A549 (cell line): ENCODE data around the gene ARPC2. TPM values are rescaled to one million over a fixed set of nuclear protein-coding genes. Genes with fewer than 3 reads are reported as not detected.
A peak's percentile ranks its signal among the peaks of the same experiment; 100 is the strongest.

Experiments
- ATAC-seq, 2 experiments: fragments of 200-7000 bp in 1 of 2; fragments of >200 bp in 1 of 2; cut with Nextera tagmentation in 1 of 2; cut with Tn5 transposase in 1 of 2; 3 replicates each; pipeline versions ENCODE4 v1.8.0 to v1.9.1; 2018 to 2020; ENCODE audit warnings: mild to moderate bottlenecking in 1 of 2, moderate library complexity in 1 of 2
- CTCF ChIA-PET: fragments of 300-600 bp; sonication (Branson Sonifier 250); formaldehyde crosslinking; extraction: SDS; loops from one replicate; lab custom pipeline; 2021; ENCODE audit warnings: antibody characterized with exemption, inconsistent platforms; lab: Yijun Ruan, JAX
- POLR2A ChIA-PET: fragments of 350-600 bp; formaldehyde crosslinking; extraction: SDS; loops from one replicate; lab custom pipeline; 2021; ENCODE audit warnings: antibody characterized with exemption, inconsistent platforms; lab: Yijun Ruan, JAX
- DNase-seq, 2 experiments: peaks; one replicate each; pipeline versions ENCODE4 v3.0.0 to v3.0.0-alpha.2; 2011 to 2016; ENCODE audit warnings: low read depth in 1 of 2, low spot score in 1 of 2
- FAIRE-seq: peaks from 2 replicates; lab custom pipeline; 2011; peaks lifted over from hg19 to GRCh38; lab: Jason Lieb, UNC
- H3K27ac ChIP-seq, 2 experiments: fragments of >200 bp; sonication (Bioruptor Twin); formaldehyde crosslinking; 3 replicates each; pipeline ENCODE4 v1.5.1; 2016 to 2017
- H3K4me1 ChIP-seq: fragments of >200 bp; sonication (Bioruptor Twin); formaldehyde crosslinking; 3 replicates; pipeline ENCODE4 v1.6.1; 2016
- H3K4me2 ChIP-seq: fragments of >200 bp; sonication (Bioruptor Twin); formaldehyde crosslinking; 3 replicates; pipeline ENCODE4 v1.6.1; 2016
- H3K4me3 ChIP-seq: fragments of >200 bp; sonication (Bioruptor Twin); formaldehyde crosslinking; 3 replicates; pipeline ENCODE4 v1.5.1; 2016
- H3K9me3 ChIP-seq: fragments of >200 bp; sonication (Bioruptor Twin); formaldehyde crosslinking; 3 replicates; pipeline ENCODE4 v1.6.1; 2016
- CHD2 ChIP-seq: fragments of 150-350 bp; IDR thresholded peaks from 2 replicates; pipeline ENCODE4 v1.6.1; 2014; ENCODE audit warnings: low read length; ENCODE audit not compliant: partially characterized antibody
- CHD4 ChIP-seq: fragments of 200-600 bp; sonication (generic); IDR thresholded peaks from 2 replicates; pipeline ENCODE4 v1.6.1; 2016; ENCODE audit warnings: antibody characterized with exemption, mild to moderate bottlenecking, borderline replicate concordance
- CTCF ChIP-seq: fragments of >200 bp; sonication (Bioruptor Twin); formaldehyde crosslinking; IDR thresholded peaks from 3 replicates; pipeline ENCODE4 v1.5.1; 2016
- HES2 ChIP-seq: fragments of >200 bp; sonication (Bioruptor Twin); formaldehyde crosslinking; IDR thresholded peaks from 2 replicates; pipeline ENCODE4 v1.6.1; 2016
- JUN ChIP-seq, 2 experiments: fragments of >200 bp; sonication (Bioruptor Twin); formaldehyde crosslinking; IDR thresholded peaks; 2 replicates in 1 of 2; 3 replicates in 1 of 2; pipeline ENCODE4 v1.6.1; 2016 to 2017
- MAX ChIP-seq: IDR thresholded peaks from 2 replicates; pipeline ENCODE4 v1.6.1; 2012
- NR3C1 ChIP-seq: fragments of >200 bp; sonication (Bioruptor Twin); formaldehyde crosslinking; IDR thresholded peaks from 3 replicates; pipeline ENCODE4 v1.6.1; 2017
- RAD21 ChIP-seq, 2 experiments: fragments of >200 bp in 1 of 2; sonication (Bioruptor Twin) in 1 of 2; formaldehyde crosslinking in 1 of 2; IDR thresholded peaks in 1 of 2; conservative IDR thresholded peaks in 1 of 2; 2 replicates in 1 of 2; 3 replicates in 1 of 2; pipeline ENCODE4 v1.6.1; 2012 to 2018; ENCODE audit warnings: inconsistent platforms in 1 of 2
- SMC3 ChIP-seq: fragments of >200 bp; sonication (Bioruptor Twin); formaldehyde crosslinking; IDR thresholded peaks from 3 replicates; pipeline ENCODE4 v1.6.1; 2018; ENCODE audit warnings: inconsistent platforms
- ZNF302 ChIP-seq: fragments of 250-450 bp; sonication (Bioruptor Pico); IDR thresholded peaks from 2 replicates; pipeline ENCODE4 v1.9.0; 2021; ENCODE audit warnings: inconsistent platforms, mild to moderate bottlenecking, moderate library complexity
- WGBS: methylation state at CpG from one replicate; pipeline ENCODE4 v1.1.6; 2017; ENCODE audit errors: missing lambda C conversion rate; 5-methylcytosine and 5-hydroxymethylcytosine counted together
- polyA plus RNA-seq, 4 experiments: library from polyadenylated mRNA; depleted of rRNA in 3 of 4; stranded (reverse); fragments of >200 nt; fragmentation: RNase III in 1 of 4; extraction: RNeasy Plus Mini Kit Qiagen cat#74134 plus additional on column Dnase treatment in 1 of 4; gene quantifications; 2 replicates in 3 of 4; 3 replicates in 1 of 4; pipeline ENCODE4 v1.2.3, GENCODE V29; 2011 to 2017

The ARPC2 gene
- polyA plus RNA-seq, 2 of the 4 experiments (the other 2 are of a cell fraction): 263 to 374 TPM

- H3K9me3 ChIP-seq: no peaks in the 10 kb centered on the region
- no peak overlapping the region for H3K27ac ChIP-seq
- ATAC-seq: no peak
- ChIA-PET CTCF (interaction anchor here (0.7 to 2.8 kb wide), 11 partner anchors 9 to 166 kb away, joined by 3 to 22 read pairs (median 3); partner anchors contain the start of gene CATIP), POLR2A (no interaction called here)
- H3K4me3 ChIP-seq: no peak overlapping the region
- no peak for DNase-seq
- H3K4me1 ChIP-seq: no peaks in the 10 kb centered on the region
- no peak overlapping the region for H3K4me2 ChIP-seq
- FAIRE-seq: no peak
- WGBS: 64% methylated on average over 4 of the region's 4 CpGs
- TF ChIP-seq CHD2 (no peak), HES2 (no peak), ZNF302 (CRISPR knock-in tag) (no peak), SMC3 (no peak), CTCF (no peak), CHD4 (no peak), NR3C1 (no peak)
These were observed 83.2 kb downstream of the ARPC2 start for GRCh38 chr2:218300141-218300540.

GRCh38 chr2:218301176-218301819 lies 84.3 kb downstream of the ARPC2 start:
- Histone ChIP-seq H3K4me2 (no peak overlapping the region; the same call in 2 of the 3 replicates), H3K9me3 (no peaks in the 10 kb centered on the region), H3K27ac (peak overlapping the region in 1 of 2 experiments; percentile 37; a peak in 1 of 6 replicates), H3K4me1 (no peaks in the 10 kb centered on the region), H3K4me3 (no peak overlapping the region)
- FAIRE-seq (no peak), DNase-seq (peak; percentile 48 to 90), ATAC-seq (peak; percentile 88 to 93)
- WGBS: 7% methylated on average over 9 of the region's 9 CpGs
- ChIA-PET CTCF (interaction anchor here (0.7 to 3.0 kb wide), 36 partner anchors 9 to 347 kb away, joined by 3 to 49 read pairs (median 5); partner anchors contain the start of genes AAMP, CATIP, PNKD and TMBIM1), POLR2A (no interaction called here)
- TF ChIP-seq CTCF: peak; percentile 93
- peak; percentile 34; the same call in 1 of the 2 replicates for TF ChIP-seq MAX
- peak; percentile 71; the same call in 1 of the 2 replicates for TF ChIP-seq CHD4
- TF ChIP-seq SMC3: peak; percentile 89
- no peak for TF ChIP-seq JUN (IDR thresholded peaks at IDR 0.05)
- peak; percentile 95 to 96 for TF ChIP-seq RAD21 (conservative IDR thresholded peaks at IDR 0.05 in 1 of 2, IDR thresholded peaks at IDR 0.05 in 1 of 2)

Other genes starting within 250 kb of the ARPC2 start
- gene TNS1, start 214.2 kb upstream of the ARPC2 start, polyA plus RNA-seq (2011; rRNA removed): 4.9 and 9.5 TPM in 2 replicates
- 7.7 to 11.4 TPM (median 10.6 TPM) in 3 replicates for gene TNS1, start 214.2 kb upstream of the ARPC2 start, polyA plus RNA-seq (2017; fragmentation: RNase III; extraction: RNeasy Plus Mini Kit Qiagen cat#74134 plus additional on column Dnase treatment)
- gene RUFY4, start 147.9 kb upstream of the ARPC2 start, polyA plus RNA-seq (2011; rRNA removed): 0.04 TPM in 1 of 2 replicates, not detected in the other
- gene RUFY4, start 147.9 kb upstream of the ARPC2 start, polyA plus RNA-seq (2017; fragmentation: RNase III; extraction: RNeasy Plus Mini Kit Qiagen cat#74134 plus additional on column Dnase treatment): not detected in 3 replicates
- gene CXCR2, start 91.2 kb upstream of the ARPC2 start, polyA plus RNA-seq (2011; rRNA removed): 0.08 TPM in 1 of 2 replicates, not detected in the other
- gene CXCR2, start 91.2 kb upstream of the ARPC2 start, polyA plus RNA-seq (2017; fragmentation: RNase III; extraction: RNeasy Plus Mini Kit Qiagen cat#74134 plus additional on column Dnase treatment): not detected in 3 replicates
- not detected in 2 replicates for gene CXCR1, start 50.2 kb upstream of the ARPC2 start, polyA plus RNA-seq (2011; rRNA removed)
- gene CXCR1, start 50.2 kb upstream of the ARPC2 start, polyA plus RNA-seq (2017; fragmentation: RNase III; extraction: RNeasy Plus Mini Kit Qiagen cat#74134 plus additional on column Dnase treatment): not detected in 3 replicates
- gene GPBAR1, start 43.8 kb downstream of the ARPC2 start, polyA plus RNA-seq (2011; rRNA removed): 0.05 and 0.06 TPM in 2 replicates
- gene GPBAR1, start 43.8 kb downstream of the ARPC2 start, polyA plus RNA-seq (2017; fragmentation: RNase III; extraction: RNeasy Plus Mini Kit Qiagen cat#74134 plus additional on column Dnase treatment): 0.12 to 0.16 TPM (median 0.13 TPM) in 3 replicates
- 71.3 and 82.0 TPM in 2 replicates for gene AAMP, start 52.9 kb downstream of the ARPC2 start, polyA plus RNA-seq (2011; rRNA removed)
- 165 to 173 TPM (median 168 TPM) in 3 replicates for gene AAMP, start 52.9 kb downstream of the ARPC2 start, polyA plus RNA-seq (2017; fragmentation: RNase III; extraction: RNeasy Plus Mini Kit Qiagen cat#74134 plus additional on column Dnase treatment)
- 46.2 and 52.6 TPM in 2 replicates for gene PNKD, start 53.3 kb downstream of the ARPC2 start, polyA plus RNA-seq (2011; rRNA removed)
- 47.2 to 51.7 TPM (median 51.6 TPM) in 3 replicates for gene PNKD, start 53.3 kb downstream of the ARPC2 start, polyA plus RNA-seq (2017; fragmentation: RNase III; extraction: RNeasy Plus Mini Kit Qiagen cat#74134 plus additional on column Dnase treatment)
- gene TMBIM1, start 75.3 kb downstream of the ARPC2 start, polyA plus RNA-seq (2011; rRNA removed): 61.4 and 91.5 TPM in 2 replicates
- 66.6 to 72.1 TPM (median 70.4 TPM) in 3 replicates for gene TMBIM1, start 75.3 kb downstream of the ARPC2 start, polyA plus RNA-seq (2017; fragmentation: RNase III; extraction: RNeasy Plus Mini Kit Qiagen cat#74134 plus additional on column Dnase treatment)
- 0.17 and 0.41 TPM in 2 replicates for gene CATIP, start 139.7 kb downstream of the ARPC2 start, polyA plus RNA-seq (2011; rRNA removed)
- gene CATIP, start 139.7 kb downstream of the ARPC2 start, polyA plus RNA-seq (2017; fragmentation: RNase III; extraction: RNeasy Plus Mini Kit Qiagen cat#74134 plus additional on column Dnase treatment): 0.09 to 0.15 TPM in 2 of 3 replicates, not detected in the other
- 0.36 and 0.52 TPM in 2 replicates for gene SLC11A1, start 165.1 kb downstream of the ARPC2 start, polyA plus RNA-seq (2011; rRNA removed)
- 0.11 to 0.18 TPM (median 0.14 TPM) in 3 replicates for gene SLC11A1, start 165.1 kb downstream of the ARPC2 start, polyA plus RNA-seq (2017; fragmentation: RNase III; extraction: RNeasy Plus Mini Kit Qiagen cat#74134 plus additional on column Dnase treatment)
- gene CTDSP1, start 182.7 kb downstream of the ARPC2 start, polyA plus RNA-seq (2011; rRNA removed): 50.3 and 64.3 TPM in 2 replicates
- gene CTDSP1, start 182.7 kb downstream of the ARPC2 start, polyA plus RNA-seq (2017; fragmentation: RNase III; extraction: RNeasy Plus Mini Kit Qiagen cat#74134 plus additional on column Dnase treatment): 34.6 to 42.8 TPM (median 39.5 TPM) in 3 replicates
- 2.3 and 3.7 TPM in 2 replicates for gene VIL1, start 201.9 kb downstream of the ARPC2 start, polyA plus RNA-seq (2011; rRNA removed)
- gene VIL1, start 201.9 kb downstream of the ARPC2 start, polyA plus RNA-seq (2017; fragmentation: RNase III; extraction: RNeasy Plus Mini Kit Qiagen cat#74134 plus additional on column Dnase treatment): 1.2 to 1.9 TPM (median 1.9 TPM) in 3 replicates